ENCODE results near the gene FAM241B.

GRCh38 chr10:69626826-69627225 is 3.2 kb upstream of the FAM241B start:
- no peak for TF ChIP-seq CTCF (IDR thresholded peaks at IDR 0.05)
- TF ChIP-seq POLR2A (IDR thresholded peaks at IDR 0.05) = no peak

All from uterus (tissue), 2 donors.